ENCODE data around the gene EMD.

Gene EMD

GRCh38 chrX:154426916-154427770, 48.0 kb downstream of the EMD start:
- no peak for DNase-seq

- DNase-seq: peak; percentile 90
Observed at GRCh38 chrX:154428176-154429171, 49.4 kb downstream of the EMD start, which contains the start of gene ATP6AP1. Gene ATP6AP1, plus strand, starts transcription at chrX:154428677. Its CDS starts 16 bp downstream, at chrX:154428693.

GRCh38 chrX:154429711-154430110, 50.6 kb downstream of the EMD start:
- DNase-seq: no peak

GRCh38 chrX:154430479-154430878, 51.4 kb downstream of the EMD start:
- no peak for DNase-seq

GRCh38 chrX:154430916-154431315, 51.8 kb downstream of the EMD start:
- peak in 1 of 2 donors; percentile 51 for DNase-seq
